ENCODE data around the gene PLXNB1. TPM values are rescaled to one million over a fixed set of nuclear protein-coding genes. Genes with fewer than 3 reads are reported as not detected.

The PLXNB1 gene
- total and polyA plus RNA-seq, 2 of the 13 experiments (the other 11 are each of a cell fraction or from before 2014, with no cell fraction given), result 86.0 to 143 TPM

DNA sequence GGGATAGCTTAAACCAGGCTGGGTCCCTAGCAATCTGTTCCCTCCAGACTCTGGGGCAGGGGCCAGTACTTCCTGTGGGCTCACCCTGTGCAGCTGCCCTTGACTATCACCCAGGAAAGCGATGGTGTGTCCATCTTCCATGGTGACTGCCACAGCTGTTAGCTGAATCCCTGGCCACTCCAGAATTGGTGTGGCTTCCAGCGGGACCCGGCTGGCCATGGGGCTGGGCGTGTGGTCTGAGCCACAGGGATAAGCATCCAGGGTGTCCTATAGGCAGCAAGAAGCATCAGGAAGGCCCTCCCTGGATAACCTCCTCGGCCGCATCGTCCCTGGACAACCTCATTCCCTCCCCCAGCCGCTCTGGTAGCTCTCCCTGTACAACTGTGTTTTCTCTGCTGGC is 7.2 kb downstream of the PLXNB1 start (continued):
- TF ChIP-seq PRDM4 (CRISPR knock-in tag; IDR thresholded peaks at IDR 0.05; ENCODE audit: borderline replicate concordance), result no peak
- no peak for TF ChIP-seq TCF7 (IDR thresholded peaks at IDR 0.05; ENCODE audit: low read depth)
- TF ChIP-seq KDM2A (CRISPR knock-in tag; IDR thresholded peaks at IDR 0.05; ENCODE audit: borderline replicate concordance, low read depth), result no peak

DNA sequence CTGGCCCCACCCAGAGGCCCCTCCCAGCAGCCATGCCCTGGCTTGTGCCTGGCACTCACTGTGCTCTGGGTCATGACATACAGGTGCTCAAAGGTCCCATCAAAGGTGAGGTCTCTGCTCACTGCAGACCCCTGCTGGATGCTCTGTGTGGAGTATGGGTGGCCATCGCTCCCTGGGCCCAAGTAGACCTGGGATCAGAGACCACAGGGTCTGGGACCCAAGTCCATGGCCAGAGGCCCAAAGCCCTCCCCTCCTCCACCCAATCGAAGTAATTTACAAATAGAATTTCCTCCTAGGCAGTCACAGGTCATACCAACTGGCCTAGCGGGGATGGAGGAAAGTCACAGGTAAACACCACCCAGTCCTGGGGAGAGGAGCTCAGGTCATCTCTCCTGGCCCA is 7.6 kb downstream of the PLXNB1 start:
- Histone ChIP-seq H3K27me3 (ENCODE audit: control insufficient read depth in 1 of 2, insufficient read depth in 2 of 2, low read length in 2 of 2) (no peaks in the 10 kb centered on the region), H3K9me3 (ENCODE audit: low read length) (no peaks in the 10 kb centered on the region), H3K4me3 (replicated peaks in 1 of 3; ENCODE audit: insufficient read depth in 1 of 3, low read depth in 2 of 3, low read length in 3 of 3) (no peak overlapping the region), H3K4me1 (ENCODE audit: insufficient read depth, low read length) (peaks cover 54% of the 10 kb centered on the region), H2AFZ (ENCODE audit: low read length) (no peak overlapping the region), H3K27ac (ENCODE audit: extremely low read length, insufficient read depth, low read length) (no peak overlapping the region), H4K20me1 (ENCODE audit: insufficient read depth, low read length) (peaks cover 71% of the 10 kb centered on the region), H3K9ac (ENCODE audit: insufficient read depth, low read depth, low read length) (no peak overlapping the region), H3K79me2 (ENCODE audit: insufficient read depth, low read length) (peaks cover 58% of the 10 kb centered on the region), H3K4me2 (ENCODE audit: low read depth, low read length) (no peak overlapping the region), H3K36me3 (replicated peaks in 1 of 2; ENCODE audit: control insufficient read depth in 1 of 2, insufficient read depth in 2 of 2, low read length in 2 of 2) (peaks cover 58 to 83% of the 10 kb centered on the region in 2 experiments)
- DNase-seq (ENCODE audit: low spot score) (no peak), FAIRE-seq (no peak), ATAC-seq (peak; percentile 39)
- 81% methylated on average over 3 of the region's 3 CpGs for WGBS (ENCODE audit: low lambda C conversion rate)
- ChIA-PET POLR2A (interaction anchor here (1.4 to 11.1 kb wide), 5 partner anchors 8 to 21 kb away, joined by 5 to 130 read pairs (median 10); partner anchors contain the start of genes CCDC51, PLXNB1 and TMA7), CTCF (ENCODE audit: low intra/inter-chr PET ratio, low total read pairs) (interaction anchor here (2.0 kb wide), 1 partner anchor 14 kb away, joined by 16 read pairs; no protein-coding TSS in a partner anchor)
- intact Hi-C loops (cut with micrococcal nuclease; ENCODE audit: unreplicated experiment), result no loop called here
- BruUV-seq (replicated peaks), result no TSS peak
- in situ Hi-C loops (cut with HindIII; ENCODE audit: extremely low pct_ligation_motif_present, low pct_unique_long_range_greater_than_20kb), result no loop called here
- TF ChIP-seq SMYD3 (CRISPR knock-in tag; IDR thresholded peaks at IDR 0.05) (no peak), ZNF292 (CRISPR knock-in tag; IDR thresholded peaks at IDR 0.05; ENCODE audit: borderline replicate concordance, low read depth) (no peak), ZNF607 (CRISPR knock-in tag; IDR thresholded peaks at IDR 0.05; ENCODE audit: borderline replicate concordance) (no peak), ZNF329 (CRISPR knock-in tag; IDR thresholded peaks at IDR 0.05; ENCODE audit: low read depth) (no peak), ZNF670 (CRISPR knock-in tag; IDR thresholded peaks at IDR 0.05; ENCODE audit: borderline replicate concordance) (no peak), POLR2A (IDR thresholded peaks at IDR 0.05; ENCODE audit: insufficient read depth in 1 of 2, low read depth in 2 of 2, low read length in 2 of 2) (peak in 1 of 2 experiments; percentile 29; a peak in 1 of 4 replicates), RXRB (CRISPR knock-in tag; IDR thresholded peaks at IDR 0.05; ENCODE audit: borderline replicate concordance) (no peak), FOSL1 (CRISPR knock-in tag; IDR thresholded peaks at IDR 0.05; ENCODE audit: borderline replicate concordance) (no peak), ZNF775 (CRISPR knock-in tag; IDR thresholded peaks at IDR 0.05; ENCODE audit: borderline replicate concordance) (no peak)
- TF ChIP-seq, protein P1, sequence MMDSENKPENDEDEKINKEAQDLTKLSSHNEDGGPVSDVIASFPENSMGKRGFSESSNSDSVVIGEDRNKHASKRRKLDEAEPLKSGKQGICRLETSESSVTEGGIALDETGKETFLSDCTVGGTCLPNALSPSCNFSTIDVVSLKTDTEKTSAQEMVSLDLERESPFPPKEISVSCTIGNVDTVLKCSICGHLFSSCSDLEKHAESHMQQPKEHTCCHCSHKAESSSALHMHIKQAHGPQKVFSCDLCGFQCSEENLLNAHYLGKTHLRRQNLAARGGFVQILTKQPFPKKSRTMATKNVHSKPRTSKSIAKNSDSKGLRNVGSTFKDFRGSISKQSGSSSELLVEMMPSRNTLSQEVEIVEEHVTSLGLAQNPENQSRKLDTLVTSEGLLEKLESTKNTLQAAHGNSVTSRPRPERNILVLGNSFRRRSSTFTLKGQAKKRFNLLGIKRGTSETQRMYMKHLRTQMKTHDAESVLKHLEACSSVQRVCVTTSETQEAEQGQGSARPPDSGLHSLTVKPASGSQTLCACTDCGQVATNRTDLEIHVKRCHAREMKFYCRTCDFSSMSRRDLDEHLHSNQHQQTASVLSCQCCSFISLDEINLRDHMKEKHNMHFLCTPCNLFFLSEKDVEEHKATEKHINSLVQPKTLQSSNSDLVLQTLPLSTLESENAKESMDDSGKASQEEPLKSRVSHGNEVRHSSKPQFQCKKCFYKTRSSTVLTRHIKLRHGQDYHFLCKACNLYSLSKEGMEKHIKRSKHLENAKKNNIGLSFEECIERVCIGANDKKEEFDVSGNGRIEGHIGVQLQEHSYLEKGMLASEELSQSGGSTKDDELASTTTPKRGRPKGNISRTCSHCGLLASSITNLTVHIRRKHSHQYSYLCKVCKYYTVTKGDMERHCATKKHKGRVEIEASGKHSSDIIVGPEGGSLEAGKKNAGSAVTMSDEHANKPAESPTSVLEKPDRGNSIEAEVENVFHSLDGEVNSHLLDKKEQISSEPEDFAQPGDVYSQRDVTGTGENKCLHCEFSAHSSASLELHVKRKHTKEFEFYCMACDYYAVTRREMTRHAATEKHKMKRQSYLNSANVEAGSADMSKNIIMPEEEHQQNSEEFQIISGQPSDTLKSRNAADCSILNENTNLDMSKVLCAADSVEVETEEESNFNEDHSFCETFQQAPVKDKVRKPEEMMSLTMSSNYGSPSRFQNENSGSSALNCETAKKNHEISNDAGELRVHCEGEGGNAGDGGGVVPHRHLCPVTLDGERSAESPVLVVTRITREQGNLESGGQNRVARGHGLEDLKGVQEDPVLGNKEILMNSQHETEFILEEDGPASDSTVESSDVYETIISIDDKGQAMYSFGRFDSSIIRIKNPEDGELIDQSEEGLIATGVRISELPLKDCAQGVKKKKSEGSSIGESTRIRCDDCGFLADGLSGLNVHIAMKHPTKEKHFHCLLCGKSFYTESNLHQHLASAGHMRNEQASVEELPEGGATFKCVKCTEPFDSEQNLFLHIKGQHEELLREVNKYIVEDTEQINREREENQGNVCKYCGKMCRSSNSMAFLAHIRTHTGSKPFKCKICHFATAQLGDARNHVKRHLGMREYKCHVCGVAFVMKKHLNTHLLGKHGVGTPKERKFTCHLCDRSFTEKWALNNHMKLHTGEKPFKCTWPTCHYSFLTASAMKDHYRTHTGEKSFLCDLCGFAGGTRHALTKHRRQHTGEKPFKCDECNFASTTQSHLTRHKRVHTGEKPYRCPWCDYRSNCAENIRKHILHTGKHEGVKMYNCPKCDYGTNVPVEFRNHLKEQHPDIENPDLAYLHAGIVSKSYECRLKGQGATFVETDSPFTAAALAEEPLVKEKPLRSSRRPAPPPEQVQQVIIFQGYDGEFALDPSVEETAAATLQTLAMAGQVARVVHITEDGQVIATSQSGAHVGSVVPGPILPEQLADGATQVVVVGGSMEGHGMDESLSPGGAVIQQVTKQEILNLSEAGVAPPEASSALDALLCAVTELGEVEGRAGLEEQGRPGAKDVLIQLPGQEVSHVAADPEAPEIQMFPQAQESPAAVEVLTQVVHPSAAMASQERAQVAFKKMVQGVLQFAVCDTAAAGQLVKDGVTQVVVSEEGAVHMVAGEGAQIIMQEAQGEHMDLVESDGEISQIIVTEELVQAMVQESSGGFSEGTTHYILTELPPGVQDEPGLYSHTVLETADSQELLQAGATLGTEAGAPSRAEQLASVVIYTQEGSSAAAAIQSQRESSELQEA (CRISPR knock-in tag; IDR thresholded peaks at IDR 0.05; ENCODE audit: not compliant biosample characterization), result no peak

All from HepG2 (cell line).